RWPE2 (cell line): ENCODE data around the gene CRADD.

ENCODE experiments used
- ATAC-seq: fragments of 200-7000 bp; cut with Tn5 transposase; 3 replicates; pipeline ENCODE4 v1.9.1; 2021; ENCODE audit warnings: low read depth
- DNase-seq: peaks from one replicate; pipeline ENCODE4 v3.0.0-alpha.2; 2020; ENCODE audit warnings: low spot score
- H3K27ac ChIP-seq: fragments of 450-650 bp; 2 replicates; pipeline ENCODE4 v1.5.1; 2017; ENCODE audit warnings: mild to moderate bottlenecking; ENCODE audit not compliant: poor library complexity, severe bottlenecking
- H3K27me3 ChIP-seq: fragments of 250-450 bp; sonication (Bioruptor Pico); 2 replicates; pipeline ENCODE4 v1.5.1; 2021; ENCODE audit warnings: mild to moderate bottlenecking, moderate library complexity; ENCODE audit not compliant: insufficient read depth, poor library complexity, severe bottlenecking
- H3K36me3 ChIP-seq: fragments of 250-450 bp; sonication (Bioruptor Pico); 2 replicates; pipeline ENCODE4 v1.5.1; 2020; ENCODE audit warnings: low read depth, mild to moderate bottlenecking, moderate library complexity
- H3K4me1 ChIP-seq: fragments of 250-450 bp; sonication (Bioruptor Pico); 2 replicates; pipeline ENCODE4 v1.5.1; 2021; ENCODE audit warnings: mild to moderate bottlenecking, moderate library complexity; ENCODE audit not compliant: insufficient read depth, poor library complexity, severe bottlenecking
- H3K4me3 ChIP-seq: fragments of 250-450 bp; sonication (Bioruptor Pico); 2 replicates; pipeline ENCODE4 v1.5.1; 2021; ENCODE audit warnings: mild to moderate bottlenecking, moderate library complexity; ENCODE audit not compliant: severe bottlenecking
- H3K9me3 ChIP-seq: fragments of 250-450 bp; sonication (Bioruptor Pico); 2 replicates; pipeline ENCODE4 v1.5.1; 2021; ENCODE audit warnings: mild to moderate bottlenecking, moderate library complexity; ENCODE audit not compliant: severe bottlenecking
- TF ChIP-seq, protein P1 (sequence below): fragments of 450-650 bp; IDR thresholded peaks from one replicate; pipeline ENCODE4 v1.5.1; 2017; ENCODE audit warnings: mild to moderate bottlenecking, moderate library complexity; ENCODE audit not compliant: poor library complexity, severe bottlenecking

Gene CRADD

DNA sequence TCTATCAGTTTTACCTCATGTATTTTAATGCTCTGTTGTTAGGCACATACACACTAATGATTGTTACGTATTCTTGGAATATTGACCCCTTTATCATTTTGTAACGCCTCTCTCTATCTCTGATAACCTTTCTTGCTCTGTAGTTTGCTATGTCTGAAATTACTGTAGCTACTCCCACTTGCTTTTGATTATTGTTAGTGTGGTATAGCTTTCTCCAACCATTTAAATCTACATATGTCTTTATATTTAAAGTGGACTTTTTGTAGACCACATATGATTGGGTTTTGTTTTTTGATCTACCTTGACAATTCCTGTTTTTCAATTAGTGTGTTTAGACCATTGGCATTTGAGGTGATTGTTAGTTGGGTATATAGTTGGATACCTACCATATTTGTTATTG, 43.4 kb downstream of the CRADD start:
- no peak overlapping the region for H3K27ac ChIP-seq
- no peak for DNase-seq
- H3K27me3 ChIP-seq, result no peaks in the 10 kb centered on the region
- H3K4me3 ChIP-seq, result no peak overlapping the region
- no peaks in the 10 kb centered on the region for H3K36me3 ChIP-seq
- no peak for ATAC-seq
- H3K9me3 ChIP-seq, result no peaks in the 10 kb centered on the region
- peaks cover 11% of the 10 kb centered on the region for H3K4me1 ChIP-seq
- TF ChIP-seq, protein P1, sequence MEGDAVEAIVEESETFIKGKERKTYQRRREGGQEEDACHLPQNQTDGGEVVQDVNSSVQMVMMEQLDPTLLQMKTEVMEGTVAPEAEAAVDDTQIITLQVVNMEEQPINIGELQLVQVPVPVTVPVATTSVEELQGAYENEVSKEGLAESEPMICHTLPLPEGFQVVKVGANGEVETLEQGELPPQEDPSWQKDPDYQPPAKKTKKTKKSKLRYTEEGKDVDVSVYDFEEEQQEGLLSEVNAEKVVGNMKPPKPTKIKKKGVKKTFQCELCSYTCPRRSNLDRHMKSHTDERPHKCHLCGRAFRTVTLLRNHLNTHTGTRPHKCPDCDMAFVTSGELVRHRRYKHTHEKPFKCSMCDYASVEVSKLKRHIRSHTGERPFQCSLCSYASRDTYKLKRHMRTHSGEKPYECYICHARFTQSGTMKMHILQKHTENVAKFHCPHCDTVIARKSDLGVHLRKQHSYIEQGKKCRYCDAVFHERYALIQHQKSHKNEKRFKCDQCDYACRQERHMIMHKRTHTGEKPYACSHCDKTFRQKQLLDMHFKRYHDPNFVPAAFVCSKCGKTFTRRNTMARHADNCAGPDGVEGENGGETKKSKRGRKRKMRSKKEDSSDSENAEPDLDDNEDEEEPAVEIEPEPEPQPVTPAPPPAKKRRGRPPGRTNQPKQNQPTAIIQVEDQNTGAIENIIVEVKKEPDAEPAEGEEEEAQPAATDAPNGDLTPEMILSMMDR, result no peak

DNA sequence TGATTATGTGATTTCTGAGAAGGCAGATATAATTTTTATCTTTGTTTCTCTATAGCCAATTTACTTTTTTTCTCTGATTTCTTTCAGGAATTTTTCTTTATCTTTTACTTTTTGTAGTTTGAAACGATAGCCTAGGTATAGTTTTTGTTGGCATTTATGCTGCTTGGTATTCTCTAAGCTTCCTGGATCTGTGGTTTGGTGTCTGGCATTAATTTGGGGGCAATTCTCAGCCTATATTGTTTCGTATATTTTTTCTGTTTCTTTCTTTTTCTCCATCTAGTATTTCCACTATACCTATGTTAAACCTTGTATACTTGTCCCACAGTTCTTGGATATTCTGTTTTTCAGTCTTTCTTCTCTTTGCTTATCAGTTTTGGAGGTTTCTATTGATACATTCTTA, 45.0 kb downstream of the CRADD start:
- no peaks in the 10 kb centered on the region for H3K9me3 ChIP-seq
- H3K4me1 ChIP-seq, result peaks cover 11% of the 10 kb centered on the region
- H3K27me3 ChIP-seq, result no peaks in the 10 kb centered on the region
- H3K4me3 ChIP-seq, result no peak overlapping the region
- H3K36me3 ChIP-seq, result no peaks in the 10 kb centered on the region
- TF ChIP-seq, protein P1, result no peak
- DNase-seq (no peak), ATAC-seq (no peak)
- H3K27ac ChIP-seq, result no peak overlapping the region

DNA sequence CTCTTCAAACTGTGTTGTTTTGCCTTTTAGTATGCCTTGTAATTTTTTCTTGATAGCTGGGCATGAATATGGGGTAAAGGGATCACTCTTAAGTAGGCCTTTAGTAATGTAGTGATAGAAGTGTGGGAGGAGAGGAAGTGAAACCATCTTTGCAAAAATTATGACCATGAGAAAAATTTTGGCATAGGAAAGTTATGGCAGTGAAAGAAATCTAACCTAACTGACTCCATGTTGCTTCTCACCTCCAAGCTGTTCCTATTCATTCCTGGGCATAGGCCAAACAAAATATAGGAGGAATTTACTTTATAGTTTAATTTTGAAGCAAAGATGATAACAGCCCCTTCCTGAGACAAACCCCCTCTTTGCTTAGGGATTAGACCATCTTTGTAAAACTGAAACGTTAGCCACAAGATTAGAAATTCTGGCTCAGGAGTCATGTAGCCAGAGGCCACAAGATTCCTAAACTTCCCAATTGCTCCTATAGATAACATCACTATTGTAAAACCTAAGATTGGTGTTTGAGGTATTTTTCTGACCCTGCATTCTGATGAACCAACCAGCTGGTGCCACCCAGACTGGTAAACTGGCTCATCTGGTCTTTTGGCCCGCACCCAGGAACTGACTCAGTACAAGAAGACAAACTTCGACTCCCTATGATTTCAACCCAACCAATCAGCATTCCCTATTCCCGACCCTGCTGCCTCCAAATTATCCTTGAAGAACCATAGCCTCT, 45.8 kb downstream of the CRADD start:
- Histone ChIP-seq H3K4me3 (no peak overlapping the region), H3K4me1 (peaks cover 11% of the 10 kb centered on the region), H3K27me3 (no peaks in the 10 kb centered on the region), H3K36me3 (no peaks in the 10 kb centered on the region), H3K9me3 (no peaks in the 10 kb centered on the region), H3K27ac (peak overlapping the region; percentile 13)
- peak; percentile 78 for DNase-seq
- TF ChIP-seq, protein P1, result no peak
- peak; percentile 90 for ATAC-seq

DNA sequence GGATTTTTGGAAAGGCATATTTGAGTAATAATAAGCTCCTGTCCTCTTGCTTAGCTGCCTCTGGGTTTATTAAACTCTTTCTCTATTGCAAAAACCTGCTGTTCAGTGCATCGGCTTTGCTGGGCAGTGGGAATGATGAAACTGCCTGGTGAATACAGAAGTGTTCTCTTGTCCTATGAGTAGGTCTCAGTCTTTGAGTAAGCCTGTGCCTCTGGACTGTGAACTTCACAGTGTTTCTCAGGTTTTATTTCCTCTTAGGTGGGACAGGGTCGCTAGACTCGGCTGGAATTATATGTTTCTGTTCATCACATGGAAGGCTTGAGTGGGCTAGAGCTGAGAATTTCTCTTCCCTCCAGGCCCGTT, 46.4 kb downstream of the CRADD start:
- Histone ChIP-seq H3K27me3 (no peaks in the 10 kb centered on the region), H3K27ac (peak overlapping the region; percentile 13), H3K4me1 (peaks cover 11% of the 10 kb centered on the region), H3K36me3 (no peaks in the 10 kb centered on the region), H3K4me3 (no peak overlapping the region), H3K9me3 (no peaks in the 10 kb centered on the region)
- TF ChIP-seq, protein P1, result no peak
- ATAC-seq, result peak; percentile 61
- no peak for DNase-seq

DNA sequence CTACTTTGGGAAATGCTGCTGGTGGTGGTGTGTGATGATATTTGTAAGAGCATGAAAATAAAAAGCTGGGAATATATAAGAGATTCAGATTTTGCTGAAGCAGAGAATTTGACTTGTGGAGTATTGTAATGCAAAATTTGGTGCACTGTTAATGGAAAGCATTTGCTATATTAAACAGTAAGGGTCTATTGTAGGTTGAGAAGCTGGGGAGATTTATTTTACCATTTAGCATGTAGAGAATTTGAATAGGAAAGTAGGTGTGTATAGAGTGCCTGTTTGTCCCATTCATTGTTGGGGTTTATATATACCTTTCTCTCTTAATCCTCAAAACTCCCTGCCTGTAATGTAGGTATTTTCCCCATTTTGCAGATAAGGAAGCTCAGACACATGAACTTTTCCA, 48.4 kb downstream of the CRADD start:
- TF ChIP-seq, protein P1, result no peak
- DNase-seq (no peak), ATAC-seq (no peak)
- Histone ChIP-seq H3K4me1 (peaks cover 11% of the 10 kb centered on the region), H3K4me3 (no peak overlapping the region), H3K9me3 (no peaks in the 10 kb centered on the region), H3K27ac (no peak overlapping the region), H3K36me3 (no peaks in the 10 kb centered on the region), H3K27me3 (no peaks in the 10 kb centered on the region)
